GM12864 (cell line): ENCODE measurements around the gene KRT27.

ENCODE experiments used
- DNase-seq: peaks from one replicate; pipeline ENCODE4 v3.0.0-alpha.2; 2011; ENCODE audit warnings: low read depth
- H3K4me3 ChIP-seq: 2 replicates; pipeline ENCODE4 v1.5.1; 2011; ENCODE audit warnings: mild to moderate bottlenecking, low read depth, low read length, control low read depth
- TF ChIP-seq, protein P1 (sequence below): IDR thresholded peaks from 2 replicates; pipeline ENCODE4 v1.5.1; 2011; ENCODE audit warnings: low read depth, mild to moderate bottlenecking, moderate library complexity, low read length, control low read depth, inconsistent platforms; ENCODE audit errors: missing control alignments

Gene KRT27

DNA sequence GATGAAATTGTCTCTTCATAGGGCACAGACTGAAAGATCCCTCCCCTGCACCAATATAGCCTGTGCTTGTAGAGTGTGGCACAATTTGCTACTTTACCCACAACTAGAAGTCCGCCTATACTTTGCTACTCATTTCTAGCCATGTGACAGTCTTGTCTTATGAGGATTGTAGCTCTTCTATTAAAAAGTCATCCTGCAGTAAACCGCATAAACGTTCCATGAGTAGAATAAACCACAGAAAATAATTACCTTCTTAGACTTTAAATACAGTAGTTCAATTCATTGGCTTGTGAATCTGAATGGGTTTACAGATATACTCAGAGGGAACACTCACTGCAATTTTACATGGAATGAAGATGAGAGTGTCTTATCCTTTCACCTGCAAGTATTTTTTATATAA, 4.4 kb downstream of the KRT27 start:
- no peak for DNase-seq
- H3K4me3 ChIP-seq: no peak overlapping the region
- TF ChIP-seq, protein P1, sequence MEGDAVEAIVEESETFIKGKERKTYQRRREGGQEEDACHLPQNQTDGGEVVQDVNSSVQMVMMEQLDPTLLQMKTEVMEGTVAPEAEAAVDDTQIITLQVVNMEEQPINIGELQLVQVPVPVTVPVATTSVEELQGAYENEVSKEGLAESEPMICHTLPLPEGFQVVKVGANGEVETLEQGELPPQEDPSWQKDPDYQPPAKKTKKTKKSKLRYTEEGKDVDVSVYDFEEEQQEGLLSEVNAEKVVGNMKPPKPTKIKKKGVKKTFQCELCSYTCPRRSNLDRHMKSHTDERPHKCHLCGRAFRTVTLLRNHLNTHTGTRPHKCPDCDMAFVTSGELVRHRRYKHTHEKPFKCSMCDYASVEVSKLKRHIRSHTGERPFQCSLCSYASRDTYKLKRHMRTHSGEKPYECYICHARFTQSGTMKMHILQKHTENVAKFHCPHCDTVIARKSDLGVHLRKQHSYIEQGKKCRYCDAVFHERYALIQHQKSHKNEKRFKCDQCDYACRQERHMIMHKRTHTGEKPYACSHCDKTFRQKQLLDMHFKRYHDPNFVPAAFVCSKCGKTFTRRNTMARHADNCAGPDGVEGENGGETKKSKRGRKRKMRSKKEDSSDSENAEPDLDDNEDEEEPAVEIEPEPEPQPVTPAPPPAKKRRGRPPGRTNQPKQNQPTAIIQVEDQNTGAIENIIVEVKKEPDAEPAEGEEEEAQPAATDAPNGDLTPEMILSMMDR: no peak

DNA sequence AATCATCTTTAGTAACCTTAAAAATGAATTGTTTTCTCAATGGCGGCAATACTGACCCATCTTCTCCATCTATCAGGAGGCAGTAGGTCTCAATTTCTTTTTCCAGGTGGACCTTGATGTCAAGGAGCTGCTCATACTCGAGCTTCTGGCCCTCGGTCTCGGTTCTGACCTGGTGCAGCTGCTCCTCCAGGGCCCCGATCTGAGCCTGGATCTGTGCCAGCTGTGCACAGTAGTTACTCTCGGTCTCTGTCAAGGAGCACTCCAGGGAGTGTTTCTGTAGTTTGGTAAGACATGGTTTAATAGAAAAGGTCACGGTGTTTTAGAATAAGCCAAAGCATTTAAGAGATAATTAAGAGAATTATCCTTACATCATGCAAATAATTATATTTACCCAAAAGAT, 4.9 kb downstream of the KRT27 start:
- no peak overlapping the region for H3K4me3 ChIP-seq
- no peak for DNase-seq
- TF ChIP-seq, protein P1: no peak

DNA sequence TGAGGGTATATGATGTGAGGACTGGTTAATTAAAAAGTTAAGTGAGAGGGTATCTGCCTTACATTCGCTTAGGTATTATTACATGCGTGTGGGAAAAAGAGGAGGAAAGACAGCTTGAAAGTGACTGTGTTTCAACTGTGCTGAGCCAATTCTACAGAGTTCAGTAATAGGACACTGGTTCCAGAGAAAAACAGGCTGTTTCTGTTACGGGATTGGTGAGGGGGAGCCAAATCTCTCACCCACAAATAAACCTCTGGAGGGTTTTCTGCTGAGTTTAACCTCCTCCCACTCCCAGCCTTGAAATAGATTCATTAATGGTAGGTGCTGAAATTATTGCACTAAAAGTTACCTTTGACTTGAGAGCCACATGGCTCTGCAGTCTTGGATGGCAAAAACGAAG, 6.4 kb downstream of the KRT27 start:
- DNase-seq: no peak
- H3K4me3 ChIP-seq: no peak overlapping the region
- TF ChIP-seq, protein P1: no peak

DNA sequence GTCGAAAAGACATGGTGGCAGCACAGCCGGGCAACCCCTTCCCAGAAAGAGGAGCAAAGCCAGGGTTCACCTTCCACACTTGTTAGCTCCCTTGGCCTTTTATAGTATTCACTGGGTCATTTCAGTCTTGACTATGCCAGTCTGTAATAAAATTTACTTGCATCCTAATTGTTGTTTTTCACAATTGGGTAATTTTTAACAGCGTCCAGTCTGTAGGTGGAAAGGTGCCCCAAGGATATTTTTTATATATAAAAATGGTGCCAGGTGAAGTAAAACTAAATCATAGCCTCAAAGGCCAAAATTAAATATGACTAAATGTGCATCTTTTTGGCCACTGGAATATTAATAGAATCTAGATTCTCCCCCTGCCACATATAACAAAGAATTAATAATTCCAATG, 10.2 kb downstream of the KRT27 start, which contains the start of gene KRT26:
Gene KRT26 (minus strand): TSS at position 101 of the 400 bp plus-strand sequence. CDS start 88 bp downstream, at position 13.
- H3K4me3 ChIP-seq: no peak within 1 kb of the TSS
- DNase-seq: no peak
- TF ChIP-seq, protein P1: no peak

- no peak overlapping the region for H3K4me3 ChIP-seq
- DNase-seq: no peak
- TF ChIP-seq, protein P1: no peak
These were observed 16.7 kb downstream of the KRT27 start for GRCh38 chr17:40765657-40766056.

DNA sequence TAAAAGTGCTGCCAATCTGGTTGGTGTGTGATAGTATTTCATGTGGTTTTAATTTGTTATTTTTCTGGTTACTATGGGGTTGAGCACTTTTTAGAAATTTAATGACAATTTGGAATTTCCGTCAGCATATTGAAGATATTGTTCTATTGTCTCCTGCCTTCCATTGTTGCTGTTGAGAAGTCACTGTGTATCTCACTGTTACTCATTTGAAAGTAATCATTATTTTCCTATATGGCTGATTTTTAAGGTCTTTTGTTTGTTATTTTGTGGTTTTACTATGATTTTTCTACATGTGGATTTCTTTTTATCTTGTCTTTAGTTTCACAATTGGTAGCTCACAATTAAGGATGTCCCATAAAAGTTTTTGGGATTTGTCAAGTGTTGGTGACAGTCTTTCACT, 18.6 kb downstream of the KRT27 start:
- DNase-seq: no peak
- no peak overlapping the region for H3K4me3 ChIP-seq
- TF ChIP-seq, protein P1: no peak
